Pancreas (tissue), 10 donors: ENCODE results near the gene MAP2K6. TPM values are rescaled to one million over a fixed set of nuclear protein-coding genes. Genes with fewer than 3 reads are reported as not detected.

ENCODE experiments used
- ATAC-seq, 4 donors: fragments of 200-7000 bp; cut with Tn5 transposase; one replicate each; pipeline versions ENCODE4 v1.8.0 to v1.9.1; 2020; ENCODE audit warnings: mild to moderate bottlenecking in 4 of 4, moderate library complexity in 4 of 4
- DNase-seq, 6 donors: peaks; one replicate each; pipeline ENCODE4 v3.0.0-alpha.2; 2020
- FAIRE-seq: peaks from 2 replicates; lab custom pipeline; 2012; peaks lifted over from hg19 to GRCh38; lab: Jason Lieb, UNC
- H3K27ac ChIP-seq, 4 donors: fragments of 200-600 bp; sonication (generic); 1 replicate in 3 of 4; 2 replicates in 1 of 4; pipeline versions ENCODE4 v1.5.0 to v1.8.0; 2020
- H3K27me3 ChIP-seq, 4 donors: fragments of 200-600 bp; one replicate each; pipeline ENCODE4 v1.8.0; 2021
- H3K36me3 ChIP-seq, 3 donors: fragments of 200-600 bp; sonication (generic) in 1 of 3; one replicate each; pipeline versions ENCODE4 v1.5.0 to v1.8.0; 2020 to 2021
- H3K4me1 ChIP-seq, 3 donors: fragments of 200-600 bp; one replicate each; pipeline ENCODE4 v1.8.0; 2021
- H3K4me3 ChIP-seq, 4 donors: fragments of 200-600 bp; sonication (generic) in 2 of 4; one replicate each; pipeline versions ENCODE4 v1.5.0 to v1.8.0; 2020 to 2021
- H3K9me3 ChIP-seq, 4 donors: fragments of 200-600 bp; one replicate each; pipeline ENCODE4 v1.8.0; 2021
- WGBS, 2 donors: extraction: QIAGEN DNeasy Blood & Tissue Kit; methylation state at CpG; one replicate each; pipeline ENCODE4 v1.1.7; 2013; 5-methylcytosine and 5-hydroxymethylcytosine counted together
- intact Hi-C, 3 donors: fragments of 100-400 bp; cut with DNase I; formaldehyde crosslinking; loops; one replicate each; pipeline versions ENCODE4 v1.11.1 to v1.14.2; 2022
- polyA plus RNA-seq, 2 donors: library from polyadenylated mRNA; stranded (reverse); fragments of 200-250 nt; gene quantifications; one replicate each; pipeline ENCODE4 v1.2.3, GENCODE V29; 2013
- total RNA-seq, 6 donors: library from RNA; stranded (reverse); fragmentation: NEBNext Ultra II Directional in 4 of 6; extraction: Animal tissue kit (Norgen Biotek cat#: 25700) in 4 of 6; gene quantifications; one replicate each; pipeline versions ENCODE4 v1.2.1 to v1.2.4, GENCODE V29; 2021 to 2023
- TF ChIP-seq, protein P1 (sequence below), 4 donors: fragments of 200-600 bp; sonication (generic) in 3 of 4; IDR thresholded peaks; one replicate each; pipeline versions ENCODE4 v1.5.0 to v1.8.0; 2021; ENCODE audit warnings: antibody characterized with exemption in 4 of 4
- donor health status: healthy with polysubstance abuse.
- donor health status: DM: no; HTN: no; CAD: no; lungs with moderate emphysema.
- donor health status: DM: no; HTN: no; CAD: no.
- donor health status: control.
- donor health status: control.
- donor health status: Bipolar disorder and iron deficiency.
- donor health status: DM: yes; HTN: yes; CAD: no.
- donor health status: DM: no; HTN: no; CAD: no.
- donor health status: DM: no; HTN: no; CAD: no.
- donor health status: DM: yes; HTN: yes; CAD: no.

Gene MAP2K6
- total and polyA plus RNA-seq, 8 donors: 6.2 to 12.9 (median 9.0) TPM

DNA sequence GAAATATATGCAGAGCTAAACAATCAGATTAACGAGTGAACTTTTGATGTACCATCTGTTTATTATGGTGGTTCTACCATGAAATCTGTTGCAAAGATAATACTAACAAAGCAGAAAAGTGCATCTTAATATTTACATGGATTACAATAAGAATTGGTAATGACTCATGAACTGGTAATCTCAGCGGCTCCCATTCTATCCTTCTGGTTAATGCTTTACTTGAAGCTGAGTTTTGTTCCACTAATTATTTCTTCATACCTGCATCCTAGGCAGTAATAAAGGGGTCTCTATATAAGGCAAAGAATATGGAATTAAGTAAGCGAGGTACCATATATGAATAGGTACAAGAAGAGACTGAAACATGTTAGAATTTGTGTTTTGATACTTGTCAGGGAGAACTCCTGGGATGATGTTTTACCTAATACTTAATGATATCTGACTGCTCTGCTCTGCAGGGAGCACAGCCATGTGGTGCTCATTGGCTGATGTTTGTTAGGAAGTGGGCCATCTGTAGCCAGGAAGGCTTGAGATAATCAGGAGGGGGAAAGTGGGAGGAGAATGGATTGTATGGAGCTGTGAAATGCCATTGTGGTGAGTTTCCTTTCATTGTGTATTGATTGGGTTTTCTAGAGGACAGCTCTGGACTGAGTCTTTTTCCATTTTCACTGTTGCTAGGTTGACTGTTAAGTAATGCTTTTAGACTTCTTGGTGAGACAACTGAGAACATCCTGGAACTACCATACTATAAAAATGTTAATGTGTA lies 52.6 kb downstream of the MAP2K6 start:
- Histone ChIP-seq H3K36me3 (no peaks in the 10 kb centered on the region), H3K27ac (no peak overlapping the region), H3K4me1 (peaks cover 0 to 5% (median 0%) of the 10 kb centered on the region in 3 donors), H3K4me3 (no peak overlapping the region), H3K27me3 (no peaks in the 10 kb centered on the region), H3K9me3 (no peaks in the 10 kb centered on the region)
- DNase-seq (peak in 1 of 6 donors; percentile 20), ATAC-seq (peak; percentile 73 to 90 (median 86)), FAIRE-seq (no peak)
- TF ChIP-seq, protein P1, sequence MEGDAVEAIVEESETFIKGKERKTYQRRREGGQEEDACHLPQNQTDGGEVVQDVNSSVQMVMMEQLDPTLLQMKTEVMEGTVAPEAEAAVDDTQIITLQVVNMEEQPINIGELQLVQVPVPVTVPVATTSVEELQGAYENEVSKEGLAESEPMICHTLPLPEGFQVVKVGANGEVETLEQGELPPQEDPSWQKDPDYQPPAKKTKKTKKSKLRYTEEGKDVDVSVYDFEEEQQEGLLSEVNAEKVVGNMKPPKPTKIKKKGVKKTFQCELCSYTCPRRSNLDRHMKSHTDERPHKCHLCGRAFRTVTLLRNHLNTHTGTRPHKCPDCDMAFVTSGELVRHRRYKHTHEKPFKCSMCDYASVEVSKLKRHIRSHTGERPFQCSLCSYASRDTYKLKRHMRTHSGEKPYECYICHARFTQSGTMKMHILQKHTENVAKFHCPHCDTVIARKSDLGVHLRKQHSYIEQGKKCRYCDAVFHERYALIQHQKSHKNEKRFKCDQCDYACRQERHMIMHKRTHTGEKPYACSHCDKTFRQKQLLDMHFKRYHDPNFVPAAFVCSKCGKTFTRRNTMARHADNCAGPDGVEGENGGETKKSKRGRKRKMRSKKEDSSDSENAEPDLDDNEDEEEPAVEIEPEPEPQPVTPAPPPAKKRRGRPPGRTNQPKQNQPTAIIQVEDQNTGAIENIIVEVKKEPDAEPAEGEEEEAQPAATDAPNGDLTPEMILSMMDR (IDR thresholded peaks at IDR 0.05): no peak
- intact Hi-C loops: no loop called here
- WGBS, 2 donors: 69 to 71% methylated on average over 3 of the region's 3 CpGs

DNA sequence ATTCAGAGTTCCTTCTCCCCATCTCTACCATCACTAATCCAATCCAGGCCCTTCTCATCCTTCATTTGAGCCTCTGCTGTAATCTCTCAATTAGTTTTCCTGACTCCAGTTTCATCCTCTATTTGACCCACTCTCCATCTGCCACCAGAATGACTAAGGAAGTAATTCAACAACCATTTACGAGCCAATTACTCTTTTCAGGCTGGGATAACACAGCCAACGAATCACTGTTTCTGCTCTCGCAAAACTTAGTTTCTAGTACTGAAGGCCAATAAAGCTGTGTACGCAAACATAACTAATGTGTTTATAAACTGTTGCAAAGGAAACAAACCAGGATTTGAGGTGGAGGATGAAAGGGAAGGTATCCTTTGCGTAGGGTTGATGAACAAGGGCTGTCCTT lies 53.7 kb downstream of the MAP2K6 start:
- H3K27me3 ChIP-seq: no peaks in the 10 kb centered on the region
- FAIRE-seq: no peak
- TF ChIP-seq, protein P1 (IDR thresholded peaks at IDR 0.05): no peak
- H3K4me3 ChIP-seq: no peak overlapping the region
- intact Hi-C loops: no loop called here
- DNase-seq: no peak
- no peaks in the 10 kb centered on the region for H3K9me3 ChIP-seq
- no peak for ATAC-seq
- H3K27ac ChIP-seq: no peak overlapping the region
- 71 to 88% methylated on average over 5 of the region's 5 CpGs for WGBS, 2 donors
- no peaks in the 10 kb centered on the region for H3K36me3 ChIP-seq
- peaks cover 0 to 5% (median 0%) of the 10 kb centered on the region in 3 donors for H3K4me1 ChIP-seq

DNA sequence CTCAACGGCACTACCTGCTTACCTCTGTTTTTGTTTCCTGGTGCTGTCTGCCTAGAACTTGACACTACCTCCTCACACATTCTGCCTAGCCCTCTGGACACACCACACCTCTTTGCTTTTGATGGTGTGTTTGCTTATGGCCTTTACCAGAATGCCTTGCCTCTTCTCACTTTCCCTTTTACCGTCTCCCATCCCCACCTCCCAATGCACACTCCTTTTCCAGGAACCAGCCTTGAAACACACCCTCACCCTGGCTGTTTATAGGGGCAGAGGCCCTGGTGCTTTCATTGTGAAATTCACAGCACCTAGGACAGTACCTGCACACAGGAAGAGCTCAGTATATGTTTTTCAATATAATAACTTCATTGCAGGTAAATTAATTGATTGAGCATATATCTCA lies 56.2 kb downstream of the MAP2K6 start:
- H3K4me1 ChIP-seq: peaks cover 0 to 5% (median 0%) of the 10 kb centered on the region in 3 donors
- no peaks in the 10 kb centered on the region for H3K27me3 ChIP-seq
- TF ChIP-seq, protein P1 (IDR thresholded peaks at IDR 0.05): no peak
- no peak for DNase-seq
- H3K9me3 ChIP-seq: no peaks in the 10 kb centered on the region
- 93 to 96% methylated on average over 2 of the region's 2 CpGs for WGBS, 2 donors
- intact Hi-C loops: no loop called here
- H3K4me3 ChIP-seq: no peak overlapping the region
- ATAC-seq: no peak
- H3K36me3 ChIP-seq: no peaks in the 10 kb centered on the region
- FAIRE-seq: no peak
- H3K27ac ChIP-seq: no peak overlapping the region

DNA sequence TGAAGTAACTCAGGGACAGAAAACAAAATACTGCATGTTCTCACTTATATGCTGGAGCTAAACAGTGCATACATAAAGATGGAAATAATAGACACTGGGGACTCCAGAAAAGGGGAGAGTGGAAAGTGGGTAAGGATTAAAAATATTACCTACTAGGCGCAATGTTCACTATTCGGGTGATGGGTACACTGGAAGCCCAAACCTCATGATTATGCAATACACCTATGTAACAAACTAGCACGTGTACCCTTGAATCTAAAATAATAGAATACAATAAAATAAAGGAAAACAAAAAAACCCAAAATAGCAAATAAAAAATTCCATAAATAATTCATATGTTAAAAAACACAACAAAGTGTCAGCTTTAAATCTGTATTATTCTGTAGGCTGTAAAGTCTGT lies 56.9 kb downstream of the MAP2K6 start:
- no peak for DNase-seq
- Histone ChIP-seq H3K36me3 (no peaks in the 10 kb centered on the region), H3K4me1 (peaks cover 0 to 5% (median 2%) of the 10 kb centered on the region in 3 donors), H3K27me3 (no peaks in the 10 kb centered on the region), H3K4me3 (no peak overlapping the region), H3K27ac (no peak overlapping the region), H3K9me3 (no peaks in the 10 kb centered on the region)
- ATAC-seq: no peak
- TF ChIP-seq, protein P1 (IDR thresholded peaks at IDR 0.05): no peak
- FAIRE-seq: no peak
- intact Hi-C loops: no loop called here
- 90 to 96% methylated on average over 3 of the region's 3 CpGs for WGBS, 2 donors
